Midbrain (tissue), 1 donor: ENCODE measurements around the gene SLC27A2.

Experiments used
- DNase-seq: peaks from one replicate; lab custom pipeline; 2025; lab: John Stamatoyannopoulos, UW

The SLC27A2 gene

GRCh38 chr15:50241684-50242450 lies 59.9 kb downstream of the SLC27A2 start:
- no peak for DNase-seq

- no peak for DNase-seq
Measured at GRCh38 chr15:50244153-50244552, 62.2 kb downstream of the SLC27A2 start.

- no peak for DNase-seq
Measured at GRCh38 chr15:50244959-50245624, 63.1 kb downstream of the SLC27A2 start.

- no peak for DNase-seq
Measured at GRCh38 chr15:50246631-50247030, 64.6 kb downstream of the SLC27A2 start.

- DNase-seq, result no peak
Measured at GRCh38 chr15:50247819-50248655, 66.0 kb downstream of the SLC27A2 start.

- no peak for DNase-seq
Measured at GRCh38 chr15:50248994-50249582, 67.1 kb downstream of the SLC27A2 start.

GRCh38 chr15:50249704-50250103 lies 67.7 kb downstream of the SLC27A2 start:
- no peak for DNase-seq

GRCh38 chr15:50250760-50251394 lies 68.9 kb downstream of the SLC27A2 start:
- no peak for DNase-seq

GRCh38 chr15:50251638-50252182 lies 69.7 kb downstream of the SLC27A2 start:
- DNase-seq, result no peak

- no peak for DNase-seq
Measured at GRCh38 chr15:50252556-50252955, 70.6 kb downstream of the SLC27A2 start.

GRCh38 chr15:50256188-50257041 lies 74.4 kb downstream of the SLC27A2 start:
- no peak for DNase-seq

GRCh38 chr15:50257332-50257731 lies 75.3 kb downstream of the SLC27A2 start:
- no peak for DNase-seq

- no peak for DNase-seq
Measured at GRCh38 chr15:50257924-50258323, 75.9 kb downstream of the SLC27A2 start.

- no peak for DNase-seq
Measured at GRCh38 chr15:50259276-50259675, 77.3 kb downstream of the SLC27A2 start.

- DNase-seq, result no peak
Measured at GRCh38 chr15:50260969-50261496, 79.0 kb downstream of the SLC27A2 start.

- no peak for DNase-seq
Measured at GRCh38 chr15:50261981-50262380, 80.0 kb downstream of the SLC27A2 start.

- DNase-seq, result no peak
Measured at GRCh38 chr15:50262533-50262932, 80.5 kb downstream of the SLC27A2 start.

GRCh38 chr15:50265620-50266019 lies 83.6 kb downstream of the SLC27A2 start, which contains the start of gene HDC:
Gene HDC (minus strand): TSS chr15:50265726. CDS start chr15:50265623, 103 bp downstream.
- no peak for DNase-seq

- DNase-seq, result no peak
Measured at GRCh38 chr15:50267577-50267976, 85.6 kb downstream of the SLC27A2 start.

GRCh38 chr15:50275091-50275490 lies 93.1 kb downstream of the SLC27A2 start:
- DNase-seq, result no peak
